HG03457 (cell line): Measurements from ENCODE around the gene NME5.
"Not testable (repeated sequence)": the region's sequence is repeated elsewhere in the genome, so short reads cannot be mapped to it uniquely, and the experiment has no call there.

Experiments used
- ATAC-seq: cut with Tn5 transposase; IDR thresholded peaks from one replicate; pipeline ENCODE4 v1.9.1; 2021; ENCODE audit warnings: moderate number of reproducible peaks; ENCODE audit not compliant: unreplicated experiment

NME5 gene

DNA sequence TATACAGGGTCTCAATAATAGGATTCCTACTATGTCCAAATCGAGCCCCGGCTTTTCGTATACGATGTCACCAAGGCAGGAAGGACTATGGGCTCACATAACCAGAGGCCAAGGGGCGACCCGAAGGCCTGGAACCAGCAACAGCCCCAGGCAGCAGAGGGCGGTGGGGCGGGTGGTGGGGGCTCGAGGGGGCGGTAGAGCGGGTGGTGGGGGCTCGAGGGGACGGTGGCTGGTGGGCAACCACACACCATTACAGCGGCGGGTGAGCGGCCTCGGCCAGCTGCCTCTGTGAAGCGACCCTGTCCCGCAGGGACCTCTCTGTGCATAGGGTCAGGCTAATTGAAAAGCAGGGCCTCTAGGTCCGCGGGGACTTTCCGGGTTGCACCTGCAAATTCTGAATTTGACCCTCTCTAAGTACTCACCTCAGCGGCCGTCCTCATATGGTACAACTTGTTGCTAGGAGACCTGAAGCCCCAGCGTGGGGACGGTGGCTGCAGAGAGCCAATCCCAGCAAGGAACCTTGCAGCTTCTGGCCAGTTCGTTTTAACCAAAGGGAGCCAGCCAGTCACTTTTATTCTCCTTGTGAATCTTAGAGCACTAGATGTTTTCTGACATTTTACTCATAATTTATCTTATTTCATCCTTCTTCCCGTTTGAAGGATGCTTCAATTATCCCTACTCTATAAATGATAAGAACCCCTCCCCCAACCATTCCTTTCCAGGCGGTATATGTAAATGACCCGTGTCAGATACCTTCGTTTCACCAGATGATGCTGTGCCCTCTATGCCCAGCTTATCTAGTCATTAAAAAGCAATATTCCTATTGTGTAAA lies at the start of gene NME5:
Gene NME5, minus strand, starts transcription at position 480 of the 832 bp plus-strand sequence. CDS start 648 bp downstream, outside the sequence.
- no peak for ATAC-seq

DNA sequence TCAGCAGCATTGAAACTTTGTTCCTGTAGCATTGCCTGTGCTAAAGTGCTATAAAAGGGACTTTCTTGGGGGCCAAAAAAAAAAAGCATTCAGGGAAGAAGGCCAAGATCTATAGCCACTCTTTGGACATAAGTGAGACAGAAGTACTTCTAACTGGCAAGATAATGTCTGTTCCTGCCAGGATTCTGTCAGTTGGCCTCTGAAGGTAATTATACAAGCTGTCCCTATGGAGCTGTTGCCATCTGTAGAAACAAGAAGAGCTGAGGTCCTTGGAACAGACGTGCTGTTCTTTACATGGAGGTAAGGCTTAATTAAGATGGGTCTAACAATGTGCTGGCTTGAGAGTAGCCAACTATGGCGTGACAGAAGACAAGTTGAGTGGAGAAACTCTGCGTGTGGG lies 49.4 kb upstream of the NME5 start:
- ATAC-seq, result no peak

- no peak for ATAC-seq
These were observed 46.8 kb upstream of the NME5 start for GRCh38 chr5:138186002-138186447.

- ATAC-seq, result no peak
These were observed 43.6 kb upstream of the NME5 start for GRCh38 chr5:138182808-138183207.

DNA sequence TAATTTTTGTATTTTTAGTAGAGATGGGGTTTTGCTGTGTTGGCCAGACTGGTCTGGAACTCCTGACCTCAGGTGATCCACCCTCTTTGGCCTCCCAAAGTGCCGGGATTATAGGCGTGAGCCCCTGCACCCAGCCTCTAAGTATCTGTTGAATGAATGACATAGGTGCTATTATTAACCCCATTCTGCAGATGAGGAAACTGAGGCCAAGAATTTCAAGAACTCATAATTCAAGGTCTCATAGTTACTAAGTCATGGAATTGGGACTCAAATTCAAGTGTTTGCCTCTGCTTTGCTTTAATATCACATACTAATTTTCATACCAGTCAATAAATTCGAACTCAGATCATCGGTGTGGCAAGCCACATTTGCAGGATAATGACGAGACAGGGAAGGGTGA lies 41.6 kb upstream of the NME5 start:
- ATAC-seq, result no peak

GRCh38 chr5:138180183-138180782 lies 41.1 kb upstream of the NME5 start:
- no peak for ATAC-seq

DNA sequence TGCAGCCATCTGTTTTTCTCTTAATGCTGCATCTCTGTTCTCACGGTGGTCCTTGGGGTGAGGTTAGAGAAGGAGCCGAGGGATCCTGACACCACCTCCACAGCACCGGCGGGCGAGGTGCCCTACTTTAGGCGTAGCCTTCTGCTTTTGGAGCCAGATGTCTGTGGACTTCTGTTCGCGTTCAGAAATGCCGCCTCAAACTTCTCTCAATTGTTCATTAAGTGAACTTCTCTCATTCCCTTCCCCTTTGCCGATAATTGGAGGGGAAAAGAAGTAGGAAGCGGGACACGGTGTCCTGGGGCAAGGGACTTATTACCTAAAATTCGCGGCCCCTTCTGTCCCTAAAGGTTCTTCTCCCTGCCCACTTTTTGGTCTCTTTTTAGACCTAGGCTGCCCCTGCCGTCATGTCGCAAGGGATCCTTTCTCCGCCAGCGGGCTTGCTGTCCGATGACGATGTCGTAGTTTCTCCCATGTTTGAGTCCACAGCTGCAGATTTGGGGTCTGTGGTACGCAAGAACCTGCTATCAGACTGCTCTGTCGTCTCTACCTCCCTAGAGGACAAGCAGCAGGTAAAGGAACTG lies 40.1 kb upstream of the NME5 start:
- ATAC-seq, result peak; percentile 2

- peak; percentile 65 for ATAC-seq
These were observed 39.5 kb upstream of the NME5 start, which contains the start of the genes BRD8 and KIF20A for GRCh38 chr5:138178516-138179276. TSS of gene BRD8 (minus strand) at chr5:138178630. CDS start at chr5:138178614, 16 bp downstream. TSS of gene KIF20A (plus strand) at chr5:138179112. CDS start at chr5:138179681, 569 bp downstream.

- no peak for ATAC-seq
These were observed 38.8 kb upstream of the NME5 start for GRCh38 chr5:138177941-138178515.

GRCh38 chr5:138170299-138170698 lies 31.1 kb upstream of the NME5 start:
- no peak for ATAC-seq

GRCh38 chr5:138169124-138169523 lies 29.9 kb upstream of the NME5 start:
- ATAC-seq, result no peak

DNA sequence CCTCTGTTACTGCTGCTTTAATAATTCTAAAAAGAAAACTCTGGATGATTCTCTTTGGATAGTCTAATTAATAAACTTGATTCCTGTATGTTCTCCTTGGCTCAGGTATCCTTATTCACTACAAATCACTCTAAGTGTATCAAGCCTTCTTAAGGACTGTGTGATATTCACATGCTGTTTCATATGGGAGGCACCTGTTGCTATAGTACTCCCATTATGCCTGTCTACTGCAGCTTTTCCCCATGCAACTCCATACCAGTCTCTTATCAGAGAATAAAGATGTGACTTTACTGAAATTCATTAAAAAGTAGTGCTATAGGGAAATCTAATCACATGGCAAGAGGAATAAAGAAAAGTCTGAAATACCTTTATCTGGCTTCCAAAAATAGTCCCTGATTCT lies 24.5 kb upstream of the NME5 start:
- ATAC-seq, result no peak

GRCh38 chr5:138160706-138161105 lies 21.5 kb upstream of the NME5 start:
- ATAC-seq, result no peak

- ATAC-seq, result no peak
These were observed 20.4 kb upstream of the NME5 start for GRCh38 chr5:138159666-138160065.

DNA sequence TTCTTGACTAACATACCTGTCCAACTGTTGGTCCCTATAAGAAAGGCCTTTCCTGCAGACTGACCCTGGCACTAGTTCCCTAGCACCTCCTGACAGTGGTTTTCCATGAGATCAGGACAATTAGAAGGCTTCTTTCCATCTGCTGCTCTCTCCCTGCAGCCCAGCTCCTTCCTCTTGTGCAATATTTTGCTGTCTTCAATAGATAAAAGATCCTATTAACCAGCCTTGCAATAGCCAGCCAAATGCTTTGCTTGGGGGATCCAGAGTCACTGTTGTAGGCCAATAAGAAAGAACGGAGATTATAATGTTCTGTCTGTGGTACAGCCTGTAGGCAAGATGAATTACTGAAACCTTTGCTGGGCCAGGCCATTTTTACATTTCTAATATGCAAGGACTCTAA lies 18.4 kb upstream of the NME5 start:
- ATAC-seq, result no peak

- not testable (repeated sequence) for ATAC-seq
These were observed 16.7 kb upstream of the NME5 start for GRCh38 chr5:138155977-138156376.

GRCh38 chr5:138149530-138149929 lies 10.3 kb upstream of the NME5 start:
- no peak for ATAC-seq

- ATAC-seq, result no peak
These were observed 9.6 kb upstream of the NME5 start for GRCh38 chr5:138148811-138149210.

- not testable (repeated sequence) for ATAC-seq
These were observed 4.3 kb upstream of the NME5 start for GRCh38 chr5:138143578-138143977.

DNA sequence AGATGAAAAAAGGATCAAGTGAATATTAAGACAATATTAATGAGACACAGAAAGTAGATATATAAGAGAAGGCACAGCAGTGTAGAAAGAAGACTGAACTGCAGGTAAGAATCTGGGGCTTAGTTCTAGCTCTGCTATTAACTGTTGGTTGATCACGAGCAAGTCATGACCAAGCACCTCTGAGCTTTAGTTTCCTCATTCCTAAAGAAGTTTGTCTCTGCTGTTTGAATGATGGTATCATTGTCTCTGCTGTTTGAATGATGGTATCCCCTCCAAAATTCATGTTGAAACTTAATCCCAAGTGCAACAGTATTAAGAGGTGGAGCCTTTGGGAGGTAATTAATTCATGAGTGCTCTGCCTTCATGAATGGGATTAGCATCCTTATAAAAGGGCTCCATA lies 2.5 kb upstream of the NME5 start:
- no peak for ATAC-seq

DNA sequence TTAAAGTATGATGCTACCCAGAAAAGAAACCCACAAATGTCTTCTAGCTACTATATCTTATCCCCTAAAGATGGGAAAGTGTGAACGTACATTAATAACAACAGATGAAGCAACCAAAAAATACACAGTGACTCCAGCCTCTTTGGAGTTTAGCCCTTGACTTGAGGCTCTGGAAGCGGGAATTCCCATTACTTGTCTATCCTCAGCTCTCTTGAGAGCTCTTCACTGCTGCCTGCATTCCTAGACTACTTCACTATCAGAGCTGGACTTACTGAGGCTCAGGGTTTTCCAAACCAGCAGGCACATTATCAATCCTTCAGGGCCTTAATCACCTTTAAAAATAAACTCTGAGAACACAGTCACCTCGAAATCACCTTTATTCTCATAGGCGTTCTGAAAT lies 1.0 kb upstream of the NME5 start:
- ATAC-seq, result no peak
